ENCODE data around the gene COX18.
A peak's percentile ranks its signal among the peaks of the same experiment; 100 is the strongest.

COX18 gene

GRCh38 chr4:73053974-73054480, 15.5 kb downstream of the COX18 start:
- Histone ChIP-seq H3K27ac (ENCODE audit: low read depth, low read length) (peak overlapping the region; percentile 56; the same call in 1 of the 2 replicates), H3K9ac (ENCODE audit: low read length) (no peak overlapping the region), H3K36me3 (ENCODE audit: control insufficient read depth, insufficient read depth, low read length) (peaks cover 36% of the 10 kb centered on the region)

GRCh38 chr4:73053076-73053475, 16.4 kb downstream of the COX18 start:
- H3K27me3 ChIP-seq (ENCODE audit: control insufficient read depth, insufficient read depth, low read length) = no peaks in the 10 kb centered on the region
- no peak overlapping the region for H3K27ac ChIP-seq (ENCODE audit: low read depth, low read length)
- H3K9me3 ChIP-seq (ENCODE audit: control insufficient read depth, insufficient read depth, low read depth, low read length) = no peaks in the 10 kb centered on the region
- H3K9ac ChIP-seq (ENCODE audit: low read length) = no peak overlapping the region
- H3K4me3 ChIP-seq (ENCODE audit: low read depth, low read length) = no peak overlapping the region
- H3K4me1 ChIP-seq (ENCODE audit: control insufficient read depth, insufficient read depth, low read length) = peaks cover 18% of the 10 kb centered on the region; the same call in 1 of the 2 replicates
- peaks cover 26% of the 10 kb centered on the region for H3K36me3 ChIP-seq (ENCODE audit: control insufficient read depth, insufficient read depth, low read length)

More at GRCh38 chr4:73053974-73054480, 15.5 kb downstream of the COX18 start:
- peaks cover 18% of the 10 kb centered on the region; the same call in 1 of the 2 replicates for H3K4me1 ChIP-seq (ENCODE audit: control insufficient read depth, insufficient read depth, low read length)
- no peak overlapping the region for H3K4me3 ChIP-seq (ENCODE audit: low read depth, low read length)
- H3K27me3 ChIP-seq (ENCODE audit: control insufficient read depth, insufficient read depth, low read length) = no peaks in the 10 kb centered on the region
- H3K9me3 ChIP-seq (ENCODE audit: control insufficient read depth, insufficient read depth, low read depth, low read length) = no peaks in the 10 kb centered on the region

- no peak overlapping the region for H3K4me3 ChIP-seq (ENCODE audit: low read depth, low read length)
- H3K27me3 ChIP-seq (ENCODE audit: control insufficient read depth, insufficient read depth, low read length) = no peaks in the 10 kb centered on the region
- H3K36me3 ChIP-seq (ENCODE audit: control insufficient read depth, insufficient read depth, low read length) = peaks cover 12% of the 10 kb centered on the region
- no peaks in the 10 kb centered on the region for H3K9me3 ChIP-seq (ENCODE audit: control insufficient read depth, insufficient read depth, low read depth, low read length)
- no peak overlapping the region for H3K9ac ChIP-seq (ENCODE audit: low read length)
- peaks cover 18% of the 10 kb centered on the region; the same call in 1 of the 2 replicates for H3K4me1 ChIP-seq (ENCODE audit: control insufficient read depth, insufficient read depth, low read length)
- H3K27ac ChIP-seq (ENCODE audit: low read depth, low read length) = no peak overlapping the region
These were observed 17.9 kb downstream of the COX18 start for GRCh38 chr4:73051625-73052024.

GRCh38 chr4:73045879-73046278, 23.6 kb downstream of the COX18 start:
- no peaks in the 10 kb centered on the region for H3K27me3 ChIP-seq (ENCODE audit: control insufficient read depth, insufficient read depth, low read length)
- H3K4me3 ChIP-seq (ENCODE audit: low read depth, low read length) = no peak overlapping the region
- no peaks in the 10 kb centered on the region for H3K4me1 ChIP-seq (ENCODE audit: control insufficient read depth, insufficient read depth, low read length)
- no peak overlapping the region for H3K9ac ChIP-seq (ENCODE audit: low read length)
- H3K9me3 ChIP-seq (ENCODE audit: control insufficient read depth, insufficient read depth, low read depth, low read length) = no peaks in the 10 kb centered on the region
- no peaks in the 10 kb centered on the region for H3K36me3 ChIP-seq (ENCODE audit: control insufficient read depth, insufficient read depth, low read length)
- no peak overlapping the region for H3K27ac ChIP-seq (ENCODE audit: low read depth, low read length)

GRCh38 chr4:73037057-73037456, 32.5 kb downstream of the COX18 start:
- no peaks in the 10 kb centered on the region for H3K27me3 ChIP-seq (ENCODE audit: control insufficient read depth, insufficient read depth, low read length)
- H3K4me1 ChIP-seq (ENCODE audit: control insufficient read depth, insufficient read depth, low read length) = no peaks in the 10 kb centered on the region
- no peak overlapping the region for H3K9ac ChIP-seq (ENCODE audit: low read length)
- H3K4me3 ChIP-seq (ENCODE audit: low read depth, low read length) = no peak overlapping the region
- H3K9me3 ChIP-seq (ENCODE audit: control insufficient read depth, insufficient read depth, low read depth, low read length) = peaks cover 16% of the 10 kb centered on the region
- H3K36me3 ChIP-seq (ENCODE audit: control insufficient read depth, insufficient read depth, low read length) = no peaks in the 10 kb centered on the region
- H3K27ac ChIP-seq (ENCODE audit: low read depth, low read length) = no peak overlapping the region

GRCh38 chr4:73036123-73036522, 33.4 kb downstream of the COX18 start:
- H3K27me3 ChIP-seq (ENCODE audit: control insufficient read depth, insufficient read depth, low read length) = no peaks in the 10 kb centered on the region
- no peak overlapping the region for H3K4me3 ChIP-seq (ENCODE audit: low read depth, low read length)
- no peaks in the 10 kb centered on the region for H3K4me1 ChIP-seq (ENCODE audit: control insufficient read depth, insufficient read depth, low read length)
- peaks cover 16% of the 10 kb centered on the region for H3K9me3 ChIP-seq (ENCODE audit: control insufficient read depth, insufficient read depth, low read depth, low read length)
- no peak overlapping the region for H3K9ac ChIP-seq (ENCODE audit: low read length)
- no peaks in the 10 kb centered on the region for H3K36me3 ChIP-seq (ENCODE audit: control insufficient read depth, insufficient read depth, low read length)
- no peak overlapping the region for H3K27ac ChIP-seq (ENCODE audit: low read depth, low read length)

- Histone ChIP-seq H3K9ac (ENCODE audit: low read length) (no peak overlapping the region), H3K4me1 (ENCODE audit: control insufficient read depth, insufficient read depth, low read length) (no peaks in the 10 kb centered on the region), H3K36me3 (ENCODE audit: control insufficient read depth, insufficient read depth, low read length) (no peaks in the 10 kb centered on the region), H3K4me3 (ENCODE audit: low read depth, low read length) (no peak overlapping the region), H3K27me3 (ENCODE audit: control insufficient read depth, insufficient read depth, low read length) (no peaks in the 10 kb centered on the region), H3K27ac (ENCODE audit: low read depth, low read length) (no peak overlapping the region), H3K9me3 (ENCODE audit: control insufficient read depth, insufficient read depth, low read depth, low read length) (peaks cover 20% of the 10 kb centered on the region)
These were observed 34.6 kb downstream of the COX18 start for GRCh38 chr4:73034896-73035295.

- H3K27ac ChIP-seq (ENCODE audit: low read depth, low read length) = no peak overlapping the region
- no peaks in the 10 kb centered on the region for H3K36me3 ChIP-seq (ENCODE audit: control insufficient read depth, insufficient read depth, low read length)
- no peak overlapping the region for H3K9ac ChIP-seq (ENCODE audit: low read length)
- H3K9me3 ChIP-seq (ENCODE audit: control insufficient read depth, insufficient read depth, low read depth, low read length) = 0 out of 2 replicates have a peak, but pooled peaks cover 9% of the 10 kb centered on the region
- no peak overlapping the region for H3K4me3 ChIP-seq (ENCODE audit: low read depth, low read length)
- H3K4me1 ChIP-seq (ENCODE audit: control insufficient read depth, insufficient read depth, low read length) = no peaks in the 10 kb centered on the region
- H3K27me3 ChIP-seq (ENCODE audit: control insufficient read depth, insufficient read depth, low read length) = no peaks in the 10 kb centered on the region
These were observed 40.9 kb downstream of the COX18 start for GRCh38 chr4:73028621-73029020.

- no peaks in the 10 kb centered on the region for H3K9me3 ChIP-seq (ENCODE audit: control insufficient read depth, insufficient read depth, low read depth, low read length)
- H3K9ac ChIP-seq (ENCODE audit: low read length) = no peak overlapping the region
- H3K4me3 ChIP-seq (ENCODE audit: low read depth, low read length) = no peak overlapping the region
- no peaks in the 10 kb centered on the region for H3K36me3 ChIP-seq (ENCODE audit: control insufficient read depth, insufficient read depth, low read length)
- H3K27me3 ChIP-seq (ENCODE audit: control insufficient read depth, insufficient read depth, low read length) = no peaks in the 10 kb centered on the region
- H3K4me1 ChIP-seq (ENCODE audit: control insufficient read depth, insufficient read depth, low read length) = no peaks in the 10 kb centered on the region
- H3K27ac ChIP-seq (ENCODE audit: low read depth, low read length) = no peak overlapping the region
These were observed 47.9 kb downstream of the COX18 start for GRCh38 chr4:73021634-73022033.

- Histone ChIP-seq H3K36me3 (ENCODE audit: control insufficient read depth, insufficient read depth, low read length) (no peaks in the 10 kb centered on the region), H3K27me3 (ENCODE audit: control insufficient read depth, insufficient read depth, low read length) (no peaks in the 10 kb centered on the region), H3K9me3 (ENCODE audit: control insufficient read depth, insufficient read depth, low read depth, low read length) (no peaks in the 10 kb centered on the region), H3K4me3 (ENCODE audit: low read depth, low read length) (no peak overlapping the region), H3K9ac (ENCODE audit: low read length) (no peak overlapping the region), H3K27ac (ENCODE audit: low read depth, low read length) (no peak overlapping the region), H3K4me1 (ENCODE audit: control insufficient read depth, insufficient read depth, low read length) (no peaks in the 10 kb centered on the region)
These were observed 50.0 kb downstream of the COX18 start for GRCh38 chr4:73019462-73020047.

GRCh38 chr4:73018595-73018994, 50.9 kb downstream of the COX18 start:
- H3K27ac ChIP-seq (ENCODE audit: low read depth, low read length) = no peak overlapping the region
- no peaks in the 10 kb centered on the region for H3K9me3 ChIP-seq (ENCODE audit: control insufficient read depth, insufficient read depth, low read depth, low read length)
- H3K4me3 ChIP-seq (ENCODE audit: low read depth, low read length) = no peak overlapping the region
- no peaks in the 10 kb centered on the region for H3K36me3 ChIP-seq (ENCODE audit: control insufficient read depth, insufficient read depth, low read length)
- no peak overlapping the region for H3K9ac ChIP-seq (ENCODE audit: low read length)
- no peaks in the 10 kb centered on the region for H3K27me3 ChIP-seq (ENCODE audit: control insufficient read depth, insufficient read depth, low read length)
- no peaks in the 10 kb centered on the region for H3K4me1 ChIP-seq (ENCODE audit: control insufficient read depth, insufficient read depth, low read length)

All from HUES6 (cell line).